ENCODE results near the gene PTPRK. TPM values are rescaled to one million over a fixed set of nuclear protein-coding genes. Genes with fewer than 3 reads are reported as not detected.

Gene PTPRK
- total and polyA plus RNA-seq, 12 donors = 7.5 to 47.7 (median 35.7) TPM

- no peaks in the 10 kb centered on the region for H3K9me3 ChIP-seq
- H3K4me3 ChIP-seq = no peak overlapping the region
- DNase-seq = no peak
- 98% methylated on average over 3 of the region's 3 CpGs for WGBS, 2 donors
- intact Hi-C loops (cut with DNase I) = no loop called here
- H3K4me1 ChIP-seq = no peaks in the 10 kb centered on the region
- no peak for ATAC-seq
- no peak for TF ChIP-seq CTCF (IDR thresholded peaks at IDR 0.05)
- H3K36me3 ChIP-seq = peaks cover 0 to 44% (median 0%) of the 10 kb centered on the region in 9 donors
- no peak overlapping the region for H3K27ac ChIP-seq
- no peaks in the 10 kb centered on the region for H3K27me3 ChIP-seq
These were observed 462.9 kb downstream of the PTPRK start for GRCh38 chr6:128057541-128057940.

GRCh38 chr6:128053109-128053508 is 467.3 kb downstream of the PTPRK start:
- H3K27me3 ChIP-seq = no peaks in the 10 kb centered on the region
- ATAC-seq (peak in 1 of 8 donors; percentile 26), DNase-seq (no peak)
- WGBS, 2 donors = 95 to 96% methylated on average over 5 of the region's 5 CpGs
- intact Hi-C loops (cut with DNase I) = no loop called here
- no peaks in the 10 kb centered on the region for H3K4me1 ChIP-seq
- peaks cover 0 to 22% (median 0%) of the 10 kb centered on the region in 9 donors for H3K36me3 ChIP-seq
- no peaks in the 10 kb centered on the region for H3K9me3 ChIP-seq
- no peak overlapping the region for H3K4me3 ChIP-seq
- H3K27ac ChIP-seq = no peak overlapping the region
- no peak for TF ChIP-seq CTCF (IDR thresholded peaks at IDR 0.05)

DNA sequence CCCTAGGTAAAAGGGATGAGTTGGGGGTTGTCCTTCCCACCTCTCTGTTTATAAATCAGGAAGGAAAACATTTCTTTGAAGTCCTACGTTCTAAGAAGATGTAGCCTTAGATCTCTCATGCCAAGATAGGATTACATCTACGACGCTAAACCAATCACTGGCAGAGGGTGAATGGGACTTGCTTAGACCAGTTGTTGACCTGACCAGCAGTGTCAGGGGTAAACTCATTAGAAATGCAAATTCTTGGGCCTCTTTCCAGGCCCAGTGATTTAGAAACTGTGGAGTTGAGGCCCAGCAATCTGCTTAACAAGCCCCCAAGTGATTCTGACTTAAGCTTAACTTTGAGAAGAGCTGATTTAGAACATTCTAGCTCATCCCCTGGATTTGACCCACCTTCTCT is 472.4 kb downstream of the PTPRK start:
- no peaks in the 10 kb centered on the region for H3K9me3 ChIP-seq
- peaks cover 0 to 12% (median 0%) of the 10 kb centered on the region in 9 donors for H3K36me3 ChIP-seq
- 90% methylated on average over 3 of the region's 3 CpGs for WGBS, 2 donors
- ATAC-seq (no peak), DNase-seq (no peak)
- intact Hi-C loops (cut with DNase I) = no loop called here
- H3K4me1 ChIP-seq = peaks cover 0 to 3% (median 0%) of the 10 kb centered on the region in 9 donors
- no peak overlapping the region for H3K27ac ChIP-seq
- no peak for TF ChIP-seq CTCF (IDR thresholded peaks at IDR 0.05)
- H3K27me3 ChIP-seq = no peaks in the 10 kb centered on the region
- no peak overlapping the region for H3K4me3 ChIP-seq

DNA sequence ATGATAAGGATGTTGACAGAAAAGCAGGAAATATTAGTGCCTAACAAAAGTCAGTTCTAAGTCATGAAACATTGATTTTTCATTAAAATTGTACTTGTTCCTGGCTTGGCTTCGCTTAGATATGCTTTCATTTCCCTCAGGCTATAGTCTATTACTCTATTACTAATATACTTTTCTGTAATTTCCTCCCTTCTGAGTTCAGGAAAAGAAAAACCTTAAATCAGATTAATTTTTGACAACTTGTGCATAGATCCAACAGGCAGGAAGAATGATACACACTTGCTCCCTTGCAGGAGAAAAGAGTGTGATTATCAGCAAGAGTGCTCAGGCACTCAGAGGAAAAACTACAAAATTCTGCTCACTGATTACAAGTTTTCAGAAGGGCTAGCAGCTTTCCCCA is 474.4 kb downstream of the PTPRK start:
- WGBS, 2 donors = 73 to 76% methylated on average over 1 of the region's 1 CpG
- DNase-seq (no peak), ATAC-seq (no peak)

More for the DNA sequence above, 474.4 kb downstream of the PTPRK start:
- H3K4me1 ChIP-seq = peaks cover 0 to 3% (median 0%) of the 10 kb centered on the region in 9 donors
- peaks cover 0 to 9% (median 0%) of the 10 kb centered on the region in 11 donors for H3K9me3 ChIP-seq
- no peak overlapping the region for H3K4me3 ChIP-seq
- H3K36me3 ChIP-seq = peaks cover 0 to 12% (median 0%) of the 10 kb centered on the region in 9 donors
- no peak overlapping the region for H3K27ac ChIP-seq
- no peak for TF ChIP-seq CTCF (IDR thresholded peaks at IDR 0.05)
- intact Hi-C loops (cut with DNase I) = no loop called here
- H3K27me3 ChIP-seq = no peaks in the 10 kb centered on the region
